ENCODE data around the gene HTRA3.

Gene HTRA3

GRCh38 chr4:8349664-8350236 lies 80.2 kb downstream of the HTRA3 start:
- no peak for ATAC-seq

GRCh38 chr4:8350352-8350751 lies 80.8 kb downstream of the HTRA3 start:
- no peak for ATAC-seq
- TF ChIP-seq ZNF565 (CRISPR knock-in tag; conservative IDR thresholded peaks at IDR 0.05; ENCODE audit: low read depth) (no peak), TOX (CRISPR knock-in tag; IDR thresholded peaks at IDR 0.05; ENCODE audit: borderline replicate concordance) (no peak), TSHZ2 (CRISPR knock-in tag; IDR thresholded peaks at IDR 0.05) (no peak), OSR1 (CRISPR knock-in tag; IDR thresholded peaks at IDR 0.05) (no peak), ZNF70 (CRISPR knock-in tag; IDR thresholded peaks at IDR 0.05) (no peak), ZFP3 (CRISPR knock-in tag; IDR thresholded peaks at IDR 0.05) (no peak), ESRRG (CRISPR knock-in tag; IDR thresholded peaks at IDR 0.05) (no peak), CSRNP3 (CRISPR knock-in tag; IDR thresholded peaks at IDR 0.05) (no peak), BACH2 (CRISPR knock-in tag; IDR thresholded peaks at IDR 0.05; ENCODE audit: borderline replicate concordance) (no peak)

More at GRCh38 chr4:8349664-8350236, 80.2 kb downstream of the HTRA3 start:
- no peak for TF ChIP-seq GLIS3 (CRISPR knock-in tag; IDR thresholded peaks at IDR 0.05)
- TF ChIP-seq TSHZ2 (CRISPR knock-in tag; IDR thresholded peaks at IDR 0.05): no peak
- TF ChIP-seq TOX (CRISPR knock-in tag; IDR thresholded peaks at IDR 0.05; ENCODE audit: borderline replicate concordance): no peak
- no peak for TF ChIP-seq ESRRG (CRISPR knock-in tag; IDR thresholded peaks at IDR 0.05)
- TF ChIP-seq CREB5 (CRISPR knock-in tag; IDR thresholded peaks at IDR 0.05; ENCODE audit: low read depth): no peak
- TF ChIP-seq POU6F1 (CRISPR knock-in tag; IDR thresholded peaks at IDR 0.05; ENCODE audit: borderline replicate concordance, low read depth): no peak
- TF ChIP-seq RARB (CRISPR knock-in tag; IDR thresholded peaks at IDR 0.05): no peak
- TF ChIP-seq PPARA (CRISPR knock-in tag; IDR thresholded peaks at IDR 0.05; ENCODE audit: borderline replicate concordance): no peak
- no peak for TF ChIP-seq ZNF70 (CRISPR knock-in tag; IDR thresholded peaks at IDR 0.05)
- no peak for TF ChIP-seq ISL1 (CRISPR knock-in tag; IDR thresholded peaks at IDR 0.05)
- no peak for TF ChIP-seq ARNTL (CRISPR knock-in tag; IDR thresholded peaks at IDR 0.05; ENCODE audit: borderline replicate concordance, low read depth)
- no peak for TF ChIP-seq PATZ1 (CRISPR knock-in tag; IDR thresholded peaks at IDR 0.05; ENCODE audit: borderline replicate concordance)
- TF ChIP-seq TCF4 (CRISPR knock-in tag; IDR thresholded peaks at IDR 0.05; ENCODE audit: borderline replicate concordance): no peak
- TF ChIP-seq BACH2 (CRISPR knock-in tag; IDR thresholded peaks at IDR 0.05; ENCODE audit: borderline replicate concordance): no peak
- TF ChIP-seq OSR1 (CRISPR knock-in tag; IDR thresholded peaks at IDR 0.05): no peak

Data from SK-N-SH treated with all-trans-retinoic acid at 6 μM for 48 hours (cell line).